ENCODE measurements around the gene PARS2.

DNA sequence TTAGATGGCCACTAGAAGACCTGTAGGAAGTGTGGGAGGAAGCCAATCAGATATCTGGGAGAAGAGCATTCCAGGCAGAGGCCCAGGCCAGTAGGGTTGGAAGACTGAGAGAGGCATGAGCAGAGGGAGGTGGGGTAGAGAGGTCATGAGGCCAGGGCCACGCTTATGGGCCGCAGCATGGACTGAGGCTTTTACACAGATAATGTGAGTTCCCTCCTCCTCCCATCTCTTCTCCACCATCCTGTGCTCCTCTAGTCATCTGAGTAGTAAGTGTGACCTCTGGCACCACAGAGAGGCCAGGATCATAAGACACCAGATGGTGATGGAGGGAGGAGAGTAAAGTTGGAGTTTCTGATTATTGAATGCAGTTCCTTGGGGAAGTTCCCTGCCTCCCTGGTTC, 19.7 kb upstream of the PARS2 start:
- TF ChIP-seq CTCF (IDR thresholded peaks at IDR 0.05) (no peak), POLR2A (IDR thresholded peaks at IDR 0.05) (no peak)
